CD4-positive, alpha-beta T cell (primary cell): Measurements from ENCODE around the gene TRPV6. TPM values are rescaled to one million over a fixed set of nuclear protein-coding genes. Genes with fewer than 3 reads are reported as not detected.

ENCODE experiments used
- ATAC-seq: fragments of 200-7000 bp; cut with Tn5 transposase; one replicate; pipeline ENCODE4 v1.10.0; 2022; ENCODE audit warnings: mild to moderate bottlenecking; ENCODE audit not compliant: poor library complexity
- CTCF ChIA-PET: fragments of 350-600 bp; sonication (Branson Sonifier 250); formaldehyde crosslinking; loops from one replicate; lab custom pipeline; 2021; ENCODE audit warnings: antibody characterized with exemption, inconsistent platforms; lab: Charles Lee
- POLR2A ChIA-PET: fragments of 350-600 bp; sonication (Branson Sonifier 250); formaldehyde crosslinking; loops from one replicate; lab custom pipeline; 2021; ENCODE audit warnings: antibody characterized with exemption, inconsistent platforms; lab: Charles Lee
- DNase-seq, 14 experiments: peaks; one replicate each; pipeline ENCODE4 v3.0.0-alpha.2; 2013 to 2020; ENCODE audit warnings: mixed read lengths in 2 of 14
- H3K27ac ChIP-seq, 2 donors: one replicate each; pipeline versions ENCODE4 v1.5.1 to v1.7.0; 2013; ENCODE audit warnings: low read length in 2 of 2, low read depth in 1 of 2, mild to moderate bottlenecking in 1 of 2
- H3K27me3 ChIP-seq, 2 experiments: 1 replicate in 1 of 2; 2 replicates in 1 of 2; pipeline versions ENCODE4 v1.6.1 to v1.7.0; 2013; ENCODE audit warnings: low read length in 2 of 2, control low read depth in 1 of 2, mild to moderate bottlenecking in 1 of 2, moderate library complexity in 1 of 2; ENCODE audit not compliant: insufficient read depth in 2 of 2, control insufficient read depth in 1 of 2
- H3K36me3 ChIP-seq: one replicate; pipeline ENCODE4 v1.6.1; 2013; ENCODE audit warnings: low read length, control low read depth; ENCODE audit not compliant: insufficient read depth
- H3K4me1 ChIP-seq: one replicate; pipeline ENCODE4 v1.6.1; 2013; ENCODE audit warnings: low read length, control low read depth; ENCODE audit not compliant: insufficient read depth
- H3K4me3 ChIP-seq: one replicate; pipeline ENCODE4 v1.5.1; 2013; ENCODE audit warnings: mild to moderate bottlenecking, low read length, moderate library complexity
- H3K9me3 ChIP-seq, 2 experiments: 1 replicate in 1 of 2; 2 replicates in 1 of 2; pipeline versions ENCODE4 v1.6.1 to v1.7.0; 2013; ENCODE audit warnings: low read length in 2 of 2, mild to moderate bottlenecking in 2 of 2, control low read depth in 1 of 2, moderate library complexity in 1 of 2; ENCODE audit not compliant: control insufficient read depth in 1 of 2, insufficient read depth in 1 of 2
- H3K27ac Mint-ChIP-seq: one replicate; pipeline ENCODE4 v1.8.0; 2020; ENCODE audit warnings: mixed read lengths
- H3K27me3 Mint-ChIP-seq: one replicate; pipeline ENCODE4 v1.8.0; 2021; ENCODE audit warnings: mixed read lengths
- H3K36me3 Mint-ChIP-seq: one replicate; pipeline ENCODE4 v1.8.0; 2021; ENCODE audit warnings: low read depth, mixed read lengths
- H3K4me1 Mint-ChIP-seq: one replicate; pipeline ENCODE4 v1.8.0; 2021; ENCODE audit warnings: low read depth, mixed read lengths
- H3K4me3 Mint-ChIP-seq: one replicate; pipeline ENCODE4 v1.8.0; 2020; ENCODE audit warnings: mild to moderate bottlenecking, mixed read lengths
- H3K9me3 Mint-ChIP-seq: one replicate; pipeline ENCODE4 v1.8.0; 2020; ENCODE audit warnings: mixed read lengths
- CTCF ChIP-seq: fragments of 200-600 bp; IDR thresholded peaks from one replicate; pipeline ENCODE4 v1.8.0; 2022; ENCODE audit warnings: antibody characterized with exemption, mild to moderate bottlenecking
- intact Hi-C, 2 experiments: fragments of 100-400 bp; cut with DNase I in 1 of 2; cut with micrococcal nuclease in 1 of 2; formaldehyde crosslinking; loops; one replicate each; pipeline versions ENCODE4 v1.15.1 to v1.9.0; 2023 to 2025; cut with DNase I, micrococcal nuclease
- total RNA-seq, 174 experiments: library from RNA in 2 of 174; stranded (reverse) in 2 of 174; gene quantifications; one replicate each; pipeline ENCODE4 v1.2.3 and lab custom pipeline; 2021 to 2026

Gene TRPV6
- total RNA-seq, 2 experiments from 2014 or later = not detected

- Mint-ChIP-seq H3K27ac (peak overlapping the region; percentile 12), H3K27me3 (no peaks in the 10 kb centered on the region), H3K4me3 (no peak overlapping the region), H3K9me3 (no peaks in the 10 kb centered on the region), H3K4me1 (peaks cover 40% of the 10 kb centered on the region), H3K36me3 (peaks cover 38% of the 10 kb centered on the region)
- no peak for TF ChIP-seq CTCF
- Histone ChIP-seq H3K4me1 (peaks cover 20% of the 10 kb centered on the region), H3K27ac (no peak overlapping the region), H3K9me3 (no peaks in the 10 kb centered on the region), H3K27me3 (no peaks in the 10 kb centered on the region), H3K4me3 (no peak overlapping the region), H3K36me3 (peaks cover 8% of the 10 kb centered on the region)
- DNase-seq (no peak), ATAC-seq (peak; percentile 38)
- intact Hi-C loops = loop anchor here in 1 of 2 experiments (10.0 kb wide), 1 partner anchor 46 kb away; no protein-coding TSS in a partner anchor
- ChIA-PET CTCF (interaction anchor here (0.8 kb wide), 1 partner anchor 20 kb away, joined by 3 read pairs; no protein-coding TSS in a partner anchor), POLR2A (interaction anchor here (0.7 to 3.9 kb wide), 4 partner anchors 47 to 537 kb away, joined by 3 to 18 read pairs (median 4); no protein-coding TSS in a partner anchor)
Measured at GRCh38 chr7:142860968-142861367, 24.6 kb downstream of the TRPV6 start.

- CTCF ChIA-PET = no interaction called here
- H3K4me1 Mint-ChIP-seq = peaks cover 48% of the 10 kb centered on the region
- H3K4me3 Mint-ChIP-seq = peak overlapping the region; percentile 39
- H3K27ac ChIP-seq = no peak overlapping the region
- DNase-seq = no peak
- intact Hi-C loops = loop anchor here in 1 of 2 experiments (10.0 kb wide), 4 partner anchors 45 to 525 kb away; partner anchors contain the start of genes CASP2, TMEM139 and ZYX
- H3K36me3 ChIP-seq = peaks cover 8% of the 10 kb centered on the region
- peaks cover 24% of the 10 kb centered on the region for H3K4me1 ChIP-seq
- no peaks in the 10 kb centered on the region for H3K9me3 ChIP-seq
- H3K36me3 Mint-ChIP-seq = peaks cover 39% of the 10 kb centered on the region
- no peak overlapping the region for H3K4me3 ChIP-seq
- ATAC-seq = no peak
- peak overlapping the region; percentile 12 for H3K27ac Mint-ChIP-seq
- H3K27me3 ChIP-seq = no peaks in the 10 kb centered on the region
- TF ChIP-seq CTCF = no peak
- POLR2A ChIA-PET = interaction anchor here (3.9 kb wide), 1 partner anchor 51 kb away, joined by 18 read pairs; no protein-coding TSS in a partner anchor
- H3K27me3 Mint-ChIP-seq = no peaks in the 10 kb centered on the region
- H3K9me3 Mint-ChIP-seq = no peaks in the 10 kb centered on the region
Measured at GRCh38 chr7:142859829-142860228, 25.7 kb downstream of the TRPV6 start.

- CTCF ChIA-PET = no interaction called here
- Histone ChIP-seq H3K27ac (no peak overlapping the region), H3K4me3 (no peak overlapping the region), H3K9me3 (no peaks in the 10 kb centered on the region), H3K4me1 (peaks cover 24% of the 10 kb centered on the region), H3K27me3 (no peaks in the 10 kb centered on the region), H3K36me3 (peaks cover 8% of the 10 kb centered on the region)
- Mint-ChIP-seq H3K27ac (peak overlapping the region; percentile 12), H3K4me1 (peaks cover 48% of the 10 kb centered on the region), H3K27me3 (no peaks in the 10 kb centered on the region), H3K36me3 (peaks cover 37% of the 10 kb centered on the region), H3K4me3 (peak overlapping the region; percentile 39), H3K9me3 (no peaks in the 10 kb centered on the region)
- POLR2A ChIA-PET = interaction anchor here (3.9 kb wide), 1 partner anchor 51 kb away, joined by 18 read pairs; no protein-coding TSS in a partner anchor
- TF ChIP-seq CTCF = no peak
- intact Hi-C loops = loop anchor here in 1 of 2 experiments (10.0 kb wide), 3 partner anchors 355 to 525 kb away; partner anchors contain the start of genes CASP2, TMEM139 and ZYX
- DNase-seq = no peak
- ATAC-seq = no peak
Measured at GRCh38 chr7:142859411-142859810, 26.1 kb downstream of the TRPV6 start.
